ENCODE results near the gene GFRA1.

GFRA1 gene

DNA sequence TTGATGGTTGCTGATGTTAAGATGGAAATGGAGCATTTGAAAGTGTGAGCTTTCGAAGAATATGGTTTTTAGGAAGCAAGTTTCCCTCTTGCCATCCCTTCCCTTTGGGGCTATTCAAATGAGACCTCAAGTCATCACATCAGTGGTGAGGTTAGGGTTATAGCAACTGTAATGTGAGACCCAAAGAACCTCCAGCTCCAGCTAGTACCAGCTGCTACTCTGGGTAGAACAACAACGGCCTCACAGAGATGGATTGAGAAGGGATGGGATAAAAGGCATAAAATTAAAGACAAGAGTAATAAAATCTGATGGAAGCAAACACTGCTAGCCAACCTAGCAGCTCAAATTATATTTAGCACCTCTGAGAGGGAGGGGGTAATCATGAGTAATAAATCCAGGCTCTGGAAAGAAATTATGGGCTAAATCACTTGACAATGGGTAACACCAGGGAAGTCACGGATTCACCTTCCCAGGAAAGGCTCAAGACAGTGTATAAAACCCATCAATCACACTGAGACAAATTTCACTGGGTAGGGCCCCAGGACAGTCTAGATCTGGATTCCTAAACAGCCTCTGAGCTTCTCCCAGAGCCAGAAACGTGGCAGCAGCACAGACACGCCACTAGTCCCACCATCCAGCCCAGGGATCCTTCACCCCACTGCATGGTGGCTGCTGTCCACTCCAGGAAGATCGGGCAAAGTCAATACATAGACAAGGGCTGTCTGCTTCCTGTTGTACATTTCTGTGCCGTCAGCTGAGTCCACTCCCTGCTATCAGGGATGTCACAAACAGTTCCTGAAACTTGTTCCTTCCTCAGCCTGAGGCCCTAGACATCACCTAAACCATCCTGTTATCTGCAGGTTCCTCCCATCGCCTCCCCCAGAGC lies 151.1 kb downstream of the GFRA1 start:
- DNase-seq: no peak

DNA sequence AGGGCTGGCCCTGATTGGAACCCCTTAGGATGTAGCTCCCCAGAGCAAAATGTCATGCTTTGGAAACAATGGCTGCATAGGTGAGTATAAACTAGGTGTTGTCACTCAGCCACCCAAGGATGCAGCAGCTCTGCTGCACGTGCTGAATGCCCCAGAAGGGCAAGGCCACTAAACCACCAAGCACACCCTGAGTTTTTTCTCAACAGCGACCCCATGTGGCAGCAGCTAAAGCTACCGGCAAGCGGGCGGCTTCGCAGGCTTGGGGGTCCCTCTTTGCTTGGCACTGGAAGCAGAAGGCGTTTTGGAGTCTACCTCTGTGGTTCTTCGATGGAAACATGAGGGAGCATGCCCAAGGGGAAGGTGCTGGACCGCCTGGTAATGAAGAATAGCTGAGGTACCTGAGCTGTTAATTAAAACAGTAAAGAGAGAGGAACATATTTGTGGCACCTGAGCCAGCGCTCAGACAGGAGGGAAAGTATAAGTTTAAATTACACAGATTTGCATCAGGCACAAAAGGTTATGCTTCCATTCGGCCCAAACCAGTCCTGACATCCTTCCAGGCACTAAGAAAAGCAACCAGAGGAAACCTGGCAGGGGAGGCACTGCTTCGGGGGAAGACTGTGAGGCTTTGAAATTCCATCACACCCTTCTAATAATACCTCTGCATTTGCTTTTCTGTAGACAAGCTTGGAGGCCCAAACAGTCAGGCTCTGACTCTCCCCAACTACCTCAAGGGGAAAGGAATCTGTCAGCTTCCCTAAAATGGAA lies 152.1 kb downstream of the GFRA1 start:
- no peak for DNase-seq

DNA sequence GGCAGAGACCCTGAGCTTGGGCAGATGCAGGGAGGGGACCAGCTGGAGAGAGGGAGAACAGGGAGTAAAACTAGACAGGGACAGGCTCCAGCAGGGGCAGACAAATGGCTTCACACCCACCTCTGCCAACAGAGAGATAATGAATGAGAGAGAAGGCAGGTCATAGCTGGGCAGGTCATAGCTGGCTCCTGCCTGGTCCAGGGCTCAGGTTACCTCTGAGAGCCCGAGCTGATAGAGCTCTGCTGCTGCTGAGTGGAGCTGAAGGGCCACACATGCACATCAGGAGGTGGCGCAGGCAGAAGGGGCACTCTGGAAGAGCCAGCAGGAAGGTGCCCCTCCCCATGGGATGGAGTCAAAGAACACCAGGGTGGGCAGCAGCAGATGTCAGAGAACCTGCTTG lies 154.2 kb downstream of the GFRA1 start:
- no peak for DNase-seq

DNA sequence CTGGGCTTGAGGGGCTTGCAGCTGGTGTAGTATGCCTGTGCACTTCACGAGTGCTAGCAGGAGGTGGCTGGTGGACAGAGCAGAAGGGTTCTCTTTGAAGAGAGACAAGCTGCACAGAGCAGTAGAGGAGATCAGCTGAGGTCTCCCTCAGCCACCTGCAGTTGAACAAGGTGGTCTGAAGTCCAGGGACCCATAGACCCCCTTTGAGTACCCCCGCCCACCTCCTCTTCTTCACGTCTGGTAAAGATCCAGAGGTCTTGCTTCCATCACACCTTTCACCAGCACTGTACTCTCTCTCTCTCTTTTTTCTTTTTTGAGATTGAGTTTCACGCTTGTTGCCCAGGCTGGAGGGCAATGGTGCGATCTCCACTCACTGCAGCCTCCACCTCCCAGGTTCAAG lies 157.2 kb downstream of the GFRA1 start:
- no peak for DNase-seq

DNA sequence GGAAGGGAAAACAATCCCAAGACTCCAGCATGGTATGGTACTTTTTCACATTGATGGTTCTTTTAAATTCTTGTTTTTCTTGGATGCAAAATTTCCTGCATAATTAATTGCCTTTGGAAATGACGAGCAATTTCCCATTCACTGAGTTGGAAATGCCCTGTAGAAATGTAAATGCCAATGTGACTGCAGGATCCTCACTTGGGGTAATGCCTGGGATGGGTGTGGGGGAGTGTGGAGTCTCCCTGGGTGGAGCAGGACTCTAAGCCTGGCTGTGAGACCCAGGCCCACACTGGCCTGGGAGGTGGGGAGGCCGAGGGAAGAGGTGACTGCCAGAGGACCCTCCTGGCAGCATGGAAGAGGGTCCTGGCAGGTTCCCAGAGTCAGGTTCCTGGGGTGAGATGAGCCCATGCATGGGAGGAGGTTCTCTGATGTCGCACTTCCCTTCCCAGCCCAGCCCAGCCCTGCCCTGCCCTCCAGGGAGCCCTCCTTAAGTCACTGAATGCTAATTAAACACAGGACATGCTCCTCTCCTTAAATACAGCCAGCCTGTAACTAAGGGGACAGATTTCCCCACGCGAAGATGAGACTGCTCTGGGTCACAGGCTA lies 157.9 kb downstream of the GFRA1 start:
- no peak for DNase-seq

DNA sequence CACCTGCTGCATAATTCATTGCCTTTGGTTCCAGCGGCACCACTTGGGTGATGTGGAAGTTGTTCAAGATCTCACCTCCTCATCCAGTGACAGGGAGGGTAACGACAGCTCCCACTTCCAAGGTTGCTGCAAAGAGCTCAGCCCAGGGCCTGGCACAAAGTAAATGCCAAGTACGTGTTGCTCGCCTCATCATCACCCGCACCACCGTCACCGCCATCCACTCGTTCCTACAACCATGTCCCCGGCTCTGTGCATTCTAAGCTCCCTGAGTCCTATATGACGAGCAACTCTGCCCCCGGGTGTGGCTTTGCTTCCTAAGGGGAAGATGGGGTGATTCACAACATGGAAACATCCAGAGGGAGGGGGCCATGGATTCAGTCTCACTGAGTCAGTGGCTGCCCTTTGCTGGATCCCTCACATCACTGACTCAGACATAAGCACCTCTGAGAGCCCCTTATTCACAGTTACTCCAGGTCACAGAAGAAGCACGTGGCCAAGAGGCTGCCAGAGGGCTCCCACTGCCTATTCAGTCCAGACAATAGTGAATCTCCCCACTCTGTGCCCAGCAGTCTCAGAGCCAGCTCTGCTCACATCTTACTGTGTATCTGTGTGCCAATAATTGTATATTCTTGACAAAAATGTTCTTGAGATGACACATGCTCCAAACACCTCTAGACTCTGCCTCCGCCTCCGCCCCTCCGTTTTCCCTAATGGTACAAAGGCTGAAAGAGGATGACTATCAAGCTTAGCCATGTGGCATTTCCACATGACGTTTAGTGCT lies 159.1 kb downstream of the GFRA1 start:
- no peak for DNase-seq

DNA sequence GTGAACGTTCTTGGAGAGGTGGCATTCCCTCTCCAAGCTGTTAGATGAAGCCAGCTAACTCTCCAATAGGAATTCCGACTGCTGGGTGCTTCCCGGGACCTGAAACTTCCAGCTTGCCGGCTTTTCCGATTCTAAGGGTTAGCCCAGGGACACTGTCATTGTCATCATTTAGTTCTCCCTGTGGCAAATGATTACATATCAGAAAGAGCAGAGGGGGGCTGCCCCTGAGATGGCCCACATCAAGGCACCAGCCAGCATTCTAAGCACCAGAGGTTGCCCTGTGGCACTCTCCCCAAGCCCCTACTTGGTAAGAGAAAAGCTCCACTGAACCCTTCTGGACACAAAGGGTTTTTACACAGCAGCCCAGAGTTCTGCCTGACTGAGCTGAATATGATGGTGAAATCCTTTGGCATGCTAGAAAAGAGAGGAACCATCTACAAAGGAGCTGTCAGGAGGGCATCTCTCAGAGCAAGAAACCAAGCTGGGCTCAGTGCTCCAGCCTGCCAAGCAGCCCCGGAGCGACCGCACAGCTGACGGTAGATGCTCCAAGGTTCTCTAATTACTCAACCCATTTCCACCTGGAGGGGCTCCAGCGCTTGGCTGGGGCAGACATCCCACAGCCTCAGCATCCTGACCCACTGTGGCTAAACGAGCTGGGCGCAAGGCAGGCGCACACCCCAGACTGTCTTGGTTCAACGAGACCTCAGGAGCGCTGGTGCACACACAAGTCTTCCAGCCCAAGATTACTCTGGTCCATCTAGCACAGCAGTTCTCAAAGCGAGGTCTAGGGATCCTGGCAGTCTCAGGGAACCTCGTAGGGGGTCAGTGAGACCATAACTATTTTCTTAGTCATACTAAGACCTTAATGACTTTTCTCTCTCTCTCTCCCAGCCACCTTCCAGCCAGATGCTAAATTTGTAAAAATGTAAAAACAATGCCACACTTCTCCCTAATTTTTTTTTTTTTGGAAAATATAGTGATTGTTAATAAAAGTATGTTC lies 160.5 kb downstream of the GFRA1 start:
- no peak for DNase-seq

DNA sequence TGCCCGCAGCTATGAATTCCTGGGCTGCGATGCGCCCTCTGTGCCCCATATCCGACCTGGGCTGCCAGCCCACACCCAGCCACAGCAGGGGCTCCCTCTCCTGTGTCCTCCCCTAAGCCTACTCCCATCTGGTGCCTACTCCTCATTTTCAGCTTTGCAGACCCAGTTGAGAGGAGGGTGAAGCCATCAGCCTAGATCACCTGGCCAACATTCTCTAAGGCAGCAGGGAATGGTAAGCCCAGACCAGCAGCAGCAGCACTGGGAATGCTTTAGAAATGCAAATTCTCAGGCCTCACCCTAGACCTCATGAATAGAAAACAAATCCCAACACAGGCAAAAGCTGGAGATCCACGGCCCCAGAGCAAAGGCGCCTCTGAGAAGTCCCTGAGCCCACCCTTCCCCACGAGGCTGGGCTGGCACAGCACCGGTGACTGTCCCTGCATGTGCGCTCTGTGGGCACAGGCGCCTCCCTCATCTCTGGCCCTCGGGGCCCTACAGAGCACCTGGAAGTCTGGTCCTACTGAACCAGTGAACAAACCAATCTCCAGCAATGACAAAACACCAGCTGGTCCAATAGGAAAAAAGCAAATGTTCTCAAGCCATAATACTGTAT lies 161.4 kb downstream of the GFRA1 start:
- no peak for DNase-seq

DNA sequence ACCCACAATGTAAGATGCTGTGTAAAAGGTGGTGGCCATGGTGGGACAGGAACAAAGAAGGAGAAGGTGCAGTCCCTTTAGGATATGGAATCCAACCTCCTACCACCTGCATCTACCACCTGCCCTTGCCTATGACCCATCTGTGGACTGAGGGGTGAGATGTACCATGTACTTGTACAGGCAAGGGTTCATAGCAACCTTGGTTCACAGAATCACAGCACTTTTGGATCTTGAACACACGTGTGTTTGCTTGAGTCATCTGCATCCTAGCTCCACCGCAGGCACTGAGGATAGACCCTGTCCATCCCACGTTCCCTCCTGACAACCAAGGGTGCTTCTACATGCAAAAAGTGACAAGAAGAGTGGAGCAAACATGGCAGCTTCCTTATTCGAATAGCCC lies 162.3 kb downstream of the GFRA1 start:
- no peak for DNase-seq

DNA sequence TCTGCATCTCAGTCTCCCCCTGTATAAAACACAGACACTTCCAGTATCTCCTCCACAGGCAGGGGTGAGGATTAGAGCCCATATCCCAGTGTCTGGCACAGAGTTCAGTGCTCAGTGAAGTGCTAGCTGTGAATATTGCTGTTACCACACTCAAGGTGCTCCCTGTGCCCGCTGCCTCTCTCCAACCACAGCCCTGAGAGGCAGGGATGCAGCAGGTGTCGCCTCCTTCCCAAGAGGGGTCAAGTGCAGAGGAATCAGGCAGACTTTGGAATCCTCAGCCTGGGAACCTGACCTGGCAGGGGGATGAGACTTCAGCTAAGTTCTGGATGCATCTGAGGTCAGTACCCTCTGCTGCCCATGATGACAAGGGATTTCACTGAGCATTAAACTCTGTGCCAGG lies 163.1 kb downstream of the GFRA1 start:
- no peak for DNase-seq

DNA sequence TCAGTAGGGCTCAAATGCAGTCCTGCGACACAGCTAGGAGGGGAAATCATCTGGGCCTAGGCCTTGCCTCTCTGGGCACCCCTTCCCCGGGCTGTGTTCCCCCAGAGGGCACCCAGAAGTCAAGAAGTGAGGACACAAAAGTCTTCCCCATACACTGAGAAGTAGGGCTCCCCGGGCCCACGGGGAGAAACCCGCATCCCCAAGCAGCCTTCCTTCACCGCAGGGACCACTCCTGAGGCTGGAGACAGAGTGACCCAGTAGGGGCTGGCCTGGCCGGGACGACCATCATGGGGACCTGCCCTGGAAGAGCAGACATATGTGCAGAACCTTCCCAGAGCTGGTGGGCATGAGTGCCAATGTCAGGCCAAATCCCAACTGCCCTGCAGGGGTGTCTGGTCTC lies 163.5 kb downstream of the GFRA1 start:
- DNase-seq: no peak

DNA sequence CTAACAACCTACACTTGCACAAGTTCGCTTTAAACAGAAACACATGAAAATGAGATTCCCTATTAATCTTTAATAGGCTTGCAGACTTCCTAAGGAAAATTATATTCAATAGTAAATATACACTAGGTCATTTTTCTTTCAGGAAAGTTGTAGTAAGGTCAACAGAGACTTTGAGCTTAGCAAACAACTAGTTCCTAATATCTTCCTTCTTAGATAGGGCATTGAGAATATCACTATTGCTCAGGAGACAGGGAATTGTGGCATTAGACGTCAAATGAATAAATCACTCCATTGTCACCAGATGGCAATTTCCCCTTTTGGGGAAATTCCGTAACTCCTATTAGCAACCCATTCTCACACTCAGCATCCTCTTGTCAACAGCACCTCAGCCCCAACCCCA lies 164.9 kb downstream of the GFRA1 start:
- DNase-seq: no peak

DNA sequence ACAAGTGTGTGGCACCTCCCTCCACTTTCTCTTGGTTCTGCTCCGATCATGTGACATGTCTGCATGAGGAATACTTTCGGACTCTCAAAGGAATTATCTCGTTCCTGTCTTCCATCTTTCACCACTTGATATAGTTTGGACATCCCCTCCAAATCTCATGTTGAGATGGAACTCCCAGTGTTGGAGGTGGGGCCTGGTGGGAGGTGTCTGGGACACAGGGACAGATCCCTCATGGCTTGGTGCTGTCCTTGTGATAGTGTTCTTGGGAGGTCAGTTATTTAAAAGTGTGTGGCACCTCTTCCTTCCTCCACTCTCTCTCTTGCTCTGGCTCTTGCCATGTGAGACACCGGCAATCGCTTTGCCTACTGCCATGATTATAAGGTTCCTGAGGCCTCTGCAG lies 166.4 kb downstream of the GFRA1 start:
- DNase-seq: no peak

DNA sequence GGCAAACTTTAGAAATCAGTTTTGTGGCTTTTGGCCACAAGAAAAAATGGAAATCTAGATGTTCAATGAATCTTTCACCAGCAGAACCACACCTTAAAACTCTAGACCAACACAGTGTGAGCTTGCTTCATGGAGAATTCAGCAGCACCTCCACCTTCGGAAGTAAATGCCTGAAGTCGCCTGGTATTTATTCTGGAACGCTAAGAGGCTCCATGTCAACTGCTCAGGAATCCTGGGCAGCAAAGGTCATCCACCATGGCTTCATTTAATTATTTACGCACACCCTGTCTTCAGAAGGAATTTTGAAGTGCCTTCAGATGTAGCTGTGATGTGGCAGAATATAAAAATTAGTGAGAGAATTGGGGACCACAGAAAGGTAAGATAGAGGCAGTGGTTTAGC lies 167.7 kb downstream of the GFRA1 start:
- no peak for DNase-seq

DNA sequence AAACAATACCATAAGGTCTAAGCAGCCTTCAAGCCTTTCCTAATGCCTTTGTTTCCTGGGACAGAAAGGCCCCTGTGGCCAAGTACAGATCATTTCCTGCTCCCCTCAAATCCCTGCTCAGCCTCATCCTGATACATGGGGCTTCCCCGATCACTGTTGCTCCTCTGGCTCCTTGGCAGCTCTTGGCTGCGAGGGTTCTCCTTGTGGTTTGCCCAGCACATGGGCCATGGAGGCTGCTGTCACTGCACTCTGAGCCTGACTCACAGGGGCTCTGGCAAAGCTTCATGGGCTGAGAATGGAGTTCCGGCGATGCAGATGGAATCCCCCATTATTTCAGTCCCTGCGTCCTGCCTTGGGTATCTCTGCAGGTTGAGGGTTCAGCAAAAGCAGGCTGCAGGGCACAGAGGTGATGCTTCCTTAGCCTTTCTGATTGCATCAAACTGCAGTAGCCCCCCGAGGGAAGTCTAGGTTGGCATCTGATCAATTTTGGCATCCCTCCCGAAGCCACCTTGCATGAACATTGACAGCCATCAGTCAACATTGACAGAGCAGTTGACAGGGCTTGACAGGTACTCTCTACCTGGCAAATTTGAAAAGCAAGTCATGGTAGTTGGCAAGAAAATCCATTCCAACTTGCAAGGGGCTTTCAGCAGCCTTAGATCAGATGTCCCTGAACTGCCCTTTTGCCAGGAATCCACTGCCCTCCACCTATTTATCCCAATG lies 168.6 kb downstream of the GFRA1 start:
- DNase-seq: no peak

DNA sequence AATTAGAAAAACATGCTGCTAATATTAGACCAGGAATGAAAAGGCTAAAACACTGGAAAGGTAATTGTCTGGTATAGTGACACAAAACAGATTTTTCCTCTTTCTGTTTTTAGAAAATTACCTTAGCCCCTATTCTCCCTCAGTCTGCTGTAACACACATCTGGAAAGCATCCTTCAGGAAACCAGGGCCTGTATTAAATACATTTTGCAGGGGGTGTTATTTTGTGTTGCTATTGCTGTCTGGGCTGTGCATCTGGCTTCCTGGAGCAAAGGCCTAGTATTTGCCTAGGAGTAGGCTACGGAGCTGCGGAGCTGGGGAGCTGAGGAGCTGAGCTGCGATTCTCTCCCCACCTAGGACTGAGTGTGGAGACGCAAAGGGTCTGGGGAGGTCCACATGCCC lies 169.3 kb downstream of the GFRA1 start:
- no peak for DNase-seq

DNA sequence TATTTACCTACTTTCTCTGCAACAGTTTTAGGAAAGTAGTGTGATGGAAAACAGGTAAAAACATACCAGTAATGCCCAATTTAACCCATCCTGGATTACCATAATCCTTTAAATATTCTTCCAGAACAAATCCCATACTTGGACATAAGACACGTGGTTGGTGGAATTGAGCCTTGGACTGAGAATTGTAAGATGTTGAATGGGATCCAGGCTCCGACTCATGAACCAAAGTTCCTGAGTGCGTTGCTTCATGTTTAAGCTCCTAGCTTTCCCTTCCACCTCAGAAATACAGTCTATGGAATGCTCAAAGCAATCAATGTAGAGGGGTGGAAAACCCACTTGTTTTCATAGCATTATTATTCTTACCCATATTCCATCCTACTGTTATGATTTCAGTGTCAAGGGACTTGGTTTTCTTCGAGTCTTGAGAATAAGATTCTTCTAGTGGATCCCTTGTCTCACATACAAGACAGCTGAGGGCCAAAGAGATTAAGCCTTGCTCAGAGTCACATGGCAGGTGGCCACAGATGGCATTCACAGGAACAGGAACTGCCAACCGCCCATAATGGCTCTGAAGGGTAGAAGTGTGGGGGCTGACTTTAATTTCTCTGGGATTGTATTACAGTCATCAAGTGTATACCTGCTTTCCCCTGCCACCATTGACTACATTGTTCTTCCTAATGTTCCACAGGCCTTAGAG lies 171.2 kb downstream of the GFRA1 start:
- DNase-seq: no peak

DNA sequence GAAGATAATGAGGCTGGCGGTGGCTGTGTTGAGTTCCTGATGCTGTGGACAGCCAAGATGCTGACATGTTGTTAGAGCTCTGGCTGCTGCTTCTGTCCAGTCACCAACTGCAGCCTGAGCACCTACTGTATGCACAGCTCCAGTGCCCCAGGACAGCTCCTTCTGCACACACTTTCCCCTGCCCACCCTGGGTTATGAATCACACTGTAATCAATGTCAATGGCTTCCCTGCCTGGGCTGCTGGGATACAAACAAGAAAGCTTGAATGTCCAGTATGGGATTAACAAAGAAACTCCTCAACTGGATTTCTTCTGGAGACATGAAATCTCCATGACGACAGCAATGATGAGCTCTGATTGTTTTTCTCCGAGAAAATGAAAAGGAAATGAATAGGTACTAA lies 172.0 kb downstream of the GFRA1 start:
- no peak for DNase-seq

DNA sequence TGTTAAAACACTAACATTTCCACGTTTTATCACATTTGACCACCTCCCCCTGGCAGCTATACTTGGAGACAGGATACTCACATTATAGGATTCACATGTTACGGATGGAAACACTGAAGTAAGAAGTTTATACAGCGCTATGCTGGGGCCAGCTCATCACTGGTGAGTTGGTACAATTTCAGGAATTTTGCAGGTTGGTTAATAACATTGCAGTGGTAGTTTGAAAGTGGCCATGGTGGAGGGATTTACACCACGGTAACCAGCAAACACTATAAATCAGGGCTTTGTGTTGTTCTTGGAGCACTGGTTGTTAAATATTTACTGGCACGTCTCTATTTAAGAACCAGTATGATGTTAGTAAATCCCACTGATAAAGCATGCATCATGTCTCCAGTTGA lies 174.0 kb downstream of the GFRA1 start:
- no peak for DNase-seq

DNA sequence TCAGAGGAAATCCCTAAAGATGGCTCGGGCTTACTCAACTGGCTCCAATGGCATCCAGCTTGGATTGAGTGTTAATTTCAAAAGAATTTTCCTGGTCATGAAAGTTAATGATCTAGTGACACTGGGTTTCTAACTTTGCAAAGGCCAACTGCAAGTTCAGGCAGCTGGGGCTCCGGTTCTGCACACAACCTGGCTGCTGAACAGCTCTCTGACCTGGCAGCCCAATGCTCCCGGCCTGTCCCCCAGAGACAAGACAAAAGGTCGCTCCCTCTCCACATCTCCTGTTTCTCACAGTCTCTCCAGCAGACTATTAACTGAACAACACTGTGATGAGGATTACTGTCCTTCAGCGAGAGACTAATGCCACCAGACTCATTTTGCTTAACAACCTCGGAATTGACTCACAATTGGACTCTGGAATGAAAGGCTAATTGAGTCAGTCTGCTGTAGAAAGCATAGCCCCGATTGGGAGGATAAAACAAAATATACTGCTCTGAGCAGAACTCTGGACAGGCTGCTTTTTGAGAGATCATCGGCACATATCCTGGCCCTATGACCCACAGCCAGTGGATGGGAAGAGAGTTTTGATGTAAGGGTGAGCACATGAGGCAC lies 174.5 kb downstream of the GFRA1 start:
- DNase-seq: no peak
